ENCODE results near the gene NEU1. TPM values are rescaled to one million over a fixed set of nuclear protein-coding genes. Genes with fewer than 3 reads are reported as not detected.
A peak's percentile ranks its signal among the peaks of the same experiment; 100 is the strongest.

The NEU1 gene
- polyA plus RNA-seq, 1 donor from 2014 or later: 40.9 TPM

DNA sequence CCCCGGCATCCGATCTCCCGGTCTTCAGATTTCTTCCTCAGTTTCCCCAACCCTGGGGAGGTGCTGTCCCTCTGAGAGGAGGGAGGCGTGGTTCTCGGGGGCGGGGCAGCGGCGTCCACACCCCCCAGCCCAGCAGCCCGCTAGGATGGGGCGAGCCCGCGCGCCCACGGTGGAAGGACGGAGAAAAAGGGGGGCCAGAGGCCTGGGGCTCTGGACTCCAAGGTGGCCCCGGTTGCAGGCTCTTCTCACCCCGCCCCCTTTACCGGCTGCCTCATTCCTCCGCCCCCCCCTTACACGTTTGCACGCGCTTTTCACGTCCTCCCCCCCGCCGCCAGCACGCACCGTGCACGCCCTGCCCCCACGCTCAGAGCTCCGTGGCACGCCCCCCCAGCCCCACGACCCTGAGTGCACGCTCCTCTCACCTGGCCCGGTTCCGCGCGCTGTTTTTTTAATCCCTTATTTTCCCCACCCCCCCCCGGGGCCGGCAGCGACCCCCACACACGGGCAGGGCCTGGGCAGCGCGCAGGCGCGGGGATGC lies 38.9 kb upstream of the NEU1 start:
- Histone ChIP-seq H3K9me2 (ENCODE audit: insufficient read depth, low read length) (no peaks in the 10 kb centered on the region), H3K27me3 (ENCODE audit: insufficient read depth, low read depth, low read length) (no peaks in the 10 kb centered on the region), H3K36me3 (ENCODE audit: insufficient read depth, low read length) (no peaks in the 10 kb centered on the region), H2AFZ (ENCODE audit: low read depth, low read length) (peak overlapping the region; percentile 8), H3K27ac (ENCODE audit: low read length) (peak overlapping the region; percentile 71), H3K79me2 (replicated peaks; ENCODE audit: insufficient read depth, low read length) (peaks cover 23% of the 10 kb centered on the region), H3K9ac (ENCODE audit: low read length) (peak overlapping the region; percentile 76), H3K9me3 (ENCODE audit: low read length) (no peaks in the 10 kb centered on the region), H3K4me3 (ENCODE audit: low read length) (peak overlapping the region; percentile 72), H4K20me1 (ENCODE audit: insufficient read depth) (no peaks in the 10 kb centered on the region), H3F3A (ENCODE audit: insufficient read depth, low read length, poor library complexity, severe bottlenecking) (peaks cover 4% of the 10 kb centered on the region), H3K4me2 (ENCODE audit: low read length) (peak overlapping the region; percentile 73)
- TF ChIP-seq SMC3 (conservative IDR thresholded peaks at IDR 0.05; ENCODE audit: poor library complexity): no peak
- TF ChIP-seq EZH2 (IDR thresholded peaks at IDR 0.05; ENCODE audit: borderline replicate concordance, insufficient read depth, low read length, poor library complexity, severe bottlenecking): no peak
- no peak for TF ChIP-seq EP300 (conservative IDR thresholded peaks at IDR 0.05; ENCODE audit: poor library complexity, severe bottlenecking)
- TF ChIP-seq, protein P1, sequence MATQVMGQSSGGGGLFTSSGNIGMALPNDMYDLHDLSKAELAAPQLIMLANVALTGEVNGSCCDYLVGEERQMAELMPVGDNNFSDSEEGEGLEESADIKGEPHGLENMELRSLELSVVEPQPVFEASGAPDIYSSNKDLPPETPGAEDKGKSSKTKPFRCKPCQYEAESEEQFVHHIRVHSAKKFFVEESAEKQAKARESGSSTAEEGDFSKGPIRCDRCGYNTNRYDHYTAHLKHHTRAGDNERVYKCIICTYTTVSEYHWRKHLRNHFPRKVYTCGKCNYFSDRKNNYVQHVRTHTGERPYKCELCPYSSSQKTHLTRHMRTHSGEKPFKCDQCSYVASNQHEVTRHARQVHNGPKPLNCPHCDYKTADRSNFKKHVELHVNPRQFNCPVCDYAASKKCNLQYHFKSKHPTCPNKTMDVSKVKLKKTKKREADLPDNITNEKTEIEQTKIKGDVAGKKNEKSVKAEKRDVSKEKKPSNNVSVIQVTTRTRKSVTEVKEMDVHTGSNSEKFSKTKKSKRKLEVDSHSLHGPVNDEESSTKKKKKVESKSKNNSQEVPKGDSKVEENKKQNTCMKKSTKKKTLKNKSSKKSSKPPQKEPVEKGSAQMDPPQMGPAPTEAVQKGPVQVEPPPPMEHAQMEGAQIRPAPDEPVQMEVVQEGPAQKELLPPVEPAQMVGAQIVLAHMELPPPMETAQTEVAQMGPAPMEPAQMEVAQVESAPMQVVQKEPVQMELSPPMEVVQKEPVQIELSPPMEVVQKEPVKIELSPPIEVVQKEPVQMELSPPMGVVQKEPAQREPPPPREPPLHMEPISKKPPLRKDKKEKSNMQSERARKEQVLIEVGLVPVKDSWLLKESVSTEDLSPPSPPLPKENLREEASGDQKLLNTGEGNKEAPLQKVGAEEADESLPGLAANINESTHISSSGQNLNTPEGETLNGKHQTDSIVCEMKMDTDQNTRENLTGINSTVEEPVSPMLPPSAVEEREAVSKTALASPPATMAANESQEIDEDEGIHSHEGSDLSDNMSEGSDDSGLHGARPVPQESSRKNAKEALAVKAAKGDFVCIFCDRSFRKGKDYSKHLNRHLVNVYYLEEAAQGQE (IDR thresholded peaks at IDR 0.05; ENCODE audit: borderline replicate concordance): no peak
- TF ChIP-seq POLR2AphosphoS5 (IDR thresholded peaks at IDR 0.05): no peak
- no peak for TF ChIP-seq TAF1 (IDR thresholded peaks at IDR 0.05; ENCODE audit: low read depth)
- TF ChIP-seq, protein P2, sequence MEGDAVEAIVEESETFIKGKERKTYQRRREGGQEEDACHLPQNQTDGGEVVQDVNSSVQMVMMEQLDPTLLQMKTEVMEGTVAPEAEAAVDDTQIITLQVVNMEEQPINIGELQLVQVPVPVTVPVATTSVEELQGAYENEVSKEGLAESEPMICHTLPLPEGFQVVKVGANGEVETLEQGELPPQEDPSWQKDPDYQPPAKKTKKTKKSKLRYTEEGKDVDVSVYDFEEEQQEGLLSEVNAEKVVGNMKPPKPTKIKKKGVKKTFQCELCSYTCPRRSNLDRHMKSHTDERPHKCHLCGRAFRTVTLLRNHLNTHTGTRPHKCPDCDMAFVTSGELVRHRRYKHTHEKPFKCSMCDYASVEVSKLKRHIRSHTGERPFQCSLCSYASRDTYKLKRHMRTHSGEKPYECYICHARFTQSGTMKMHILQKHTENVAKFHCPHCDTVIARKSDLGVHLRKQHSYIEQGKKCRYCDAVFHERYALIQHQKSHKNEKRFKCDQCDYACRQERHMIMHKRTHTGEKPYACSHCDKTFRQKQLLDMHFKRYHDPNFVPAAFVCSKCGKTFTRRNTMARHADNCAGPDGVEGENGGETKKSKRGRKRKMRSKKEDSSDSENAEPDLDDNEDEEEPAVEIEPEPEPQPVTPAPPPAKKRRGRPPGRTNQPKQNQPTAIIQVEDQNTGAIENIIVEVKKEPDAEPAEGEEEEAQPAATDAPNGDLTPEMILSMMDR (IDR thresholded peaks at IDR 0.05; ENCODE audit: poor library complexity, severe bottlenecking): no peak
- TF ChIP-seq MXI1 (conservative IDR thresholded peaks at IDR 0.05; ENCODE audit: poor library complexity, severe bottlenecking): no peak
- no peak for TF ChIP-seq RAD21 (conservative IDR thresholded peaks at IDR 0.05)

DNA sequence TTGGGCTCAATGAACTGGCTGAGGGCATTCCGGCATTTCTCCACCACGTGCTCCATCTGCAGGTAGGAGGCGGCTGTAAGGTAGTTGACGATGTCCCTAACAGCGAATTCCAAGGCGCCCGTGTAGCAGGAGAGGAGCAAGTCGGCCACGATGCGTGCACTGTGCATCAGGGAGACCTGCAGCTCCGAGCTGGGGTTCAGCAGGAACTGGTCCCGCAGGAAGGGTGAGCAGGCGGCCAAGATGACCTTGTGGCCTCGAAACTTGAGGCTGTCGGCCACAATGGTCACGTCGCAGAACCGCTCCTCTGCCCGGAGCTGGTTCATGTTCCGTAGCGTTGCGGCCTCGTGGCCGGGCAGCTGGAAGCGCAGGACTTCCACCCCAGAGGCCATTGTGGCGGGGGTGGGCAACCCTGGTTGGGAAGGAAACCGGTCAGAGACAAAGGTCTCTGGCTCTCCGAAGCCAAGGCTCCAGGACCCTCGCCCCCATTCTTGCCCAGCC lies 38.3 kb upstream of the NEU1 start:
- H4K20me1 ChIP-seq (ENCODE audit: insufficient read depth): no peaks in the 10 kb centered on the region
- peaks cover 27% of the 10 kb centered on the region for H3K79me2 ChIP-seq (replicated peaks; ENCODE audit: insufficient read depth, low read length)
- peak overlapping the region; percentile 71 for H3K27ac ChIP-seq (ENCODE audit: low read length)
- peak overlapping the region; percentile 76 for H3K9ac ChIP-seq (ENCODE audit: low read length)
- peak overlapping the region; percentile 8 for H2AFZ ChIP-seq (ENCODE audit: low read depth, low read length)
- no peaks in the 10 kb centered on the region for H3K9me2 ChIP-seq (ENCODE audit: insufficient read depth, low read length)
- H3F3A ChIP-seq (ENCODE audit: insufficient read depth, low read length, poor library complexity, severe bottlenecking): peaks cover 4% of the 10 kb centered on the region
- no peaks in the 10 kb centered on the region for H3K27me3 ChIP-seq (ENCODE audit: insufficient read depth, low read depth, low read length)
- H3K4me2 ChIP-seq (ENCODE audit: low read length): peak overlapping the region; percentile 73
- peak overlapping the region; percentile 72 for H3K4me3 ChIP-seq (ENCODE audit: low read length)
- no peaks in the 10 kb centered on the region for H3K9me3 ChIP-seq (ENCODE audit: low read length)
- H3K36me3 ChIP-seq (ENCODE audit: insufficient read depth, low read length): no peaks in the 10 kb centered on the region
- no peak for TF ChIP-seq POLR2AphosphoS5 (IDR thresholded peaks at IDR 0.05)
- TF ChIP-seq, protein P1 (IDR thresholded peaks at IDR 0.05; ENCODE audit: borderline replicate concordance): no peak

Data from neural cell (in vitro differentiated cells).